Thoracic aorta (tissue), 2 donors: ENCODE results near the gene TET1. TPM values are rescaled to one million over a fixed set of nuclear protein-coding genes. Genes with fewer than 3 reads are reported as not detected.
"Not testable (repeated sequence)": the region's sequence is repeated elsewhere in the genome, so short reads cannot be mapped to it uniquely, and the experiment has no call there.

ENCODE experiments used
- ATAC-seq: fragments of 150-250 bp; one replicate; pipeline ENCODE4 v1.8.0; 2017; ENCODE audit warnings: low read depth; ENCODE audit not compliant: insufficient number of reproducible peaks, low FRiP score
- DNase-seq: peaks from one replicate; pipeline ENCODE4 v3.0.0-alpha.2; 2020; ENCODE audit warnings: low spot score
- H3K27ac ChIP-seq, 2 donors: fragments of 200-600 bp; sonication (generic); 1 replicate in 1 of 2; 2 replicates in 1 of 2; pipeline ENCODE4 v1.5.1; 2016; ENCODE audit warnings: mild to moderate bottlenecking in 2 of 2, moderate library complexity in 2 of 2
- H3K27me3 ChIP-seq: fragments of 200-600 bp; sonication (generic); replicated peaks from 2 replicates; pipeline ENCODE4 v1.6.0; 2016; ENCODE audit warnings: mild to moderate bottlenecking; ENCODE audit not compliant: insufficient read depth
- H3K36me3 ChIP-seq: fragments of 200-600 bp; sonication (generic); one replicate; pipeline ENCODE4 v1.5.1; 2016
- H3K4me1 ChIP-seq, 2 donors: fragments of 200-600 bp; sonication (generic); 1 replicate in 1 of 2; 2 replicates in 1 of 2; pipeline versions ENCODE4 v1.5.1 to v1.6.0; 2016; ENCODE audit warnings: low read depth in 2 of 2, mild to moderate bottlenecking in 1 of 2; ENCODE audit not compliant: control insufficient read depth in 1 of 2
- H3K4me3 ChIP-seq: fragments of 200-600 bp; sonication (generic); 2 replicates; pipeline ENCODE4 v1.5.1; 2016; ENCODE audit warnings: mild to moderate bottlenecking
- H3K9me3 ChIP-seq: fragments of 200-600 bp; sonication (generic); 2 replicates; pipeline ENCODE4 v1.5.1; 2016
- CTCF ChIP-seq: fragments of 200-600 bp; sonication (generic); IDR thresholded peaks from one replicate; pipeline ENCODE4 v1.5.1; 2019; ENCODE audit warnings: antibody characterized with exemption
- total RNA-seq, 2 donors: library from RNA; depleted of rRNA; stranded (reverse); fragments of >200 nt; gene quantifications; one replicate each; pipeline versions ENCODE4 v1.1.0 to v1.2.3, GENCODE V29; 2016

The TET1 gene
- 1 to 10 TPM; 2.4 to 4.0 TPM for total RNA-seq

DNA sequence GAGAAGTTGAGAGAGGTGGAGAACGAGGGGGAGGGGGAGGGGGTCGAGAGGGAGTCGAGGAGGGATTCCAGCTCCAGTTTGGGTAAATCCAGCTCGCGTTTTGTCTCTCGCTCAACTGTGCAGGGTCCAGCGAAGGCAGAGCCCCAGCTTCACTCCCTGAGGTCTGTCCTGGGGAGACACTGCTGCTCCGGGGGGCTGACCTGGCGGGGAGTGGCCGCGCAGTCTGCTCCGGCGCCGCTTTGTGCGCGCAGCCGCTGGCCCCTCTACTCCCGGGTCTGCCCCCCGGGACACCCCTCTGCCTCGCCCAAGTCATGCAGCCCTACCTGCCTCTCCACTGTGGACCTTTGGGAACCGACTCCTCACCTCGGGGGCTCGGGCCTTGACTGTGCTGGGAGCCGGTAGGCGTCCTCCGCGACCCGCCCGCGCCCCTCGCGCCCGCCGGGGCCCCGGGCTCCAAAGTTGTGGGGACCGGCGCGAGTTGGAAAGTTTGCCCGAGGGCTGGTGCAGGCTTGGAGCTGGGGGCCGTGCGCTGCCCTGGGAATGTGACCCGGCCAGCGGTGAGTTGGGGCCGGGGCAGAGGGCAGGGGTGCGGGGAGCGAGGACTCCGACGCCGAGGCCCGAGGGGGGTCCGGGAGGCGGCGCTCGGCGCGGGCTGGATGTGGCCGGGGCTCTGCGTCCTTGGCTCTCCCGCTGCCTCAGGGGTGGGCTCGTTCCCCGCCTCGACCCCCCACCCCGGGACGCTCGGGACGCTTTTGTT lies at the start of gene TET1:
Gene TET1 (plus strand): TSS at position 152 of the 757 bp plus-strand sequence. CDS start 12,002 bp downstream, outside the sequence.
- Histone ChIP-seq H3K27ac (no peak within 1 kb of the TSS), H3K27me3 (no peaks in the 10 kb centered on the region), H3K4me1 (peaks cover 6 to 22% of the 10 kb centered on the region in 2 donors), H3K9me3 (no peaks in the 10 kb centered on the region), H3K36me3 (no peaks in the 10 kb centered on the region), H3K4me3 (peak within 1 kb of the TSS; percentile 90)
- DNase-seq (no peak), ATAC-seq (no peak)
- no peak for TF ChIP-seq CTCF

- not testable (repeated sequence) for H3K4me3 ChIP-seq, H3K9me3 ChIP-seq, H3K27ac ChIP-seq, H3K27me3 ChIP-seq, H3K4me1 ChIP-seq, ATAC-seq, DNase-seq
- H3K36me3 ChIP-seq = peaks cover 13% of the 10 kb centered on the region
These were observed 43.9 kb upstream of the TET1 start for GRCh38 chr10:68516216-68516615.

DNA sequence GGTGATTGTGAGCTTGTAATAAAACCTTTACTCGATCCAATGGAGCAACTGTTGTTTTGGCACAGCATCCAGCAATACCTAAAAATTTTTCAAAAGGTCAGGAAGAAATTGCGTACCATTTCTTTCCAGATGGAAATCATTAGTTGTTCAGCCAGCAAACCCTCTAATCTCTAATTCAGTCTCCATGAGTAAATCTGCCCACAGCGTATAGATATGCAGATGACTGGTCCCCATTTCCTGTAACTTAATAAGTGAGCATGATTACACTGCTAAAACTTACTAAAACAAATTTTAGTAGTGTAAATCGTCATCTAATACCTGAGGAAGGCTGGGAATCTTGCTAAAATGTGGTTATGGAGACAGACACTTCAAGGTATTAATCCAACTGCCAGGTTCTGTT lies 43.4 kb upstream of the TET1 start:
- no peak overlapping the region for H3K27ac ChIP-seq
- H3K4me3 ChIP-seq = no peak overlapping the region
- H3K4me1 ChIP-seq = no peaks in the 10 kb centered on the region
- no peak for ATAC-seq
- H3K27me3 ChIP-seq = no peaks in the 10 kb centered on the region
- no peaks in the 10 kb centered on the region for H3K9me3 ChIP-seq
- TF ChIP-seq CTCF = no peak
- DNase-seq = no peak
- peaks cover 13% of the 10 kb centered on the region for H3K36me3 ChIP-seq

DNA sequence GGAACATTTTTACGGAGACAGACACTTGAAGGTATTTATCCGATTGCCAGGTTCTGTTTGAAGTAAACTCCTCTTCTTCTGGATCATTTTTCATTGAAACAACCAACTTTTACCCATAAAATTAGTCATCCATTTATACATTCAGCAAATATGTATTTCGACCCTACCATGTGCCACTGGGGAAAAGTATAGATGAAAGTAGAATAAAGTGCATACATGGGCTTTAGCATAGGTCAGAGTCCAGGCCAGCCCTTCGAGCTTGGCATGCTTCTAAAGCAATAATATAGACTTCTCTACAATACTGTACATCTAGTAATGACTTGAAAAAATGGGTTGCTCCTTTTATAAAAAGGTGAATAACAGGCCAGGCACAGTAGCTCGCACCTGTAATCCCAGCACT lies 42.9 kb upstream of the TET1 start:
- H3K27me3 ChIP-seq = no peaks in the 10 kb centered on the region
- H3K4me3 ChIP-seq = no peak overlapping the region
- H3K36me3 ChIP-seq = peaks cover 13% of the 10 kb centered on the region
- H3K27ac ChIP-seq = no peak overlapping the region
- DNase-seq = no peak
- H3K4me1 ChIP-seq = no peaks in the 10 kb centered on the region
- no peaks in the 10 kb centered on the region for H3K9me3 ChIP-seq
- no peak for TF ChIP-seq CTCF
- ATAC-seq = no peak

- ATAC-seq, H3K36me3 ChIP-seq, DNase-seq, H3K27ac ChIP-seq, H3K4me3 ChIP-seq, H3K27me3 ChIP-seq, H3K4me1 ChIP-seq, H3K9me3 ChIP-seq: not testable (repeated sequence)
These were observed 41.5 kb upstream of the TET1 start for GRCh38 chr10:68518609-68519008.

DNA sequence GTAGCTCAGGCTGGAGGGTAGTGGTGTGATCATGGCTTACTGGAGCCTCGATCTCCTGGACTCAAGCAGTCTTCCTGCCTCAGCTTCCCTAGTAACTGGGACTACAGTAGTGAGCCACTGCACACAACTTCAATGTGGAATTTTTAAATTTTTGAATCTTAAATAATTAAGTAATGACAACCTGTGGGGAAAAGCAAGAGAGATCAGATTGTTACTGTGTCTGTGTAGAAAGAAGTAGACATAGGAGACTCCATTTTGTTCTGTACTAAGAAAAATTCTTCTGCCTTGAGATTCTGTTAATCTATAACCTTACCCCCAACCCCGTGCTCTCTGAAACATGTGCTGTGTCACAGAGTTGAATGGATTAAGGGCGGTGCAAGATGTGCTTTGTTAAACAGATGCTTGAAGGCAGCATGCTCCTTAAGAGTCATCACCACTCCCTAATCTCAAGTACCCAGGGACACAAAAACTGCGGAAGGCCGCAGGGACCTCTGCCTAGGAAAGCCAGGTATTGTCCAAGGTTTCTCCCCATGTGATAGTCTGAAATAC lies 34.6 kb upstream of the TET1 start:
- H3K4me1 ChIP-seq, H3K4me3 ChIP-seq, H3K36me3 ChIP-seq, H3K27me3 ChIP-seq, H3K9me3 ChIP-seq, ATAC-seq, H3K27ac ChIP-seq, DNase-seq: not testable (repeated sequence)
